C1 segment of cervical spinal cord (tissue), 14 donors: Measurements from ENCODE around the gene MYPOP.
"Not testable (repeated sequence)": the region's sequence is repeated elsewhere in the genome, so short reads cannot be mapped to it uniquely, and the experiment has no call there.

Experiments used
- DNase-seq, 14 donors: peaks; one replicate each; lab custom pipeline; 2025; lab: John Stamatoyannopoulos, UW

MYPOP gene

GRCh38 chr19:45883881-45884681 is 18.3 kb downstream of the MYPOP start:
- DNase-seq, result no peak

GRCh38 chr19:45883586-45883880 is 18.9 kb downstream of the MYPOP start:
- DNase-seq, result no peak

- DNase-seq, result peak in 10 of 14 donors; percentile 3 to 51 (median 20)
Observed at GRCh38 chr19:45882652-45883585, 19.5 kb downstream of the MYPOP start.

- no peak for DNase-seq
Observed at GRCh38 chr19:45881909-45882528, 20.4 kb downstream of the MYPOP start.

GRCh38 chr19:45881082-45881908 is 21.1 kb downstream of the MYPOP start:
- DNase-seq, result no peak

GRCh38 chr19:45879971-45880370 is 22.4 kb downstream of the MYPOP start:
- no peak for DNase-seq

- no peak for DNase-seq
Observed at GRCh38 chr19:45879055-45879454, 23.4 kb downstream of the MYPOP start.

GRCh38 chr19:45878043-45878794 is 24.2 kb downstream of the MYPOP start:
- DNase-seq, result no peak

GRCh38 chr19:45876411-45877197 is 25.8 kb downstream of the MYPOP start:
- no peak for DNase-seq

GRCh38 chr19:45876161-45876410 is 26.3 kb downstream of the MYPOP start:
- DNase-seq, result no peak

GRCh38 chr19:45874620-45874966 is 27.8 kb downstream of the MYPOP start:
- no peak for DNase-seq

GRCh38 chr19:45873219-45873772 is 29.1 kb downstream of the MYPOP start:
- DNase-seq, result no peak

GRCh38 chr19:45872095-45872919 is 30.1 kb downstream of the MYPOP start:
- no peak for DNase-seq

- DNase-seq, result no peak
Observed at GRCh38 chr19:45870798-45871197, 31.6 kb downstream of the MYPOP start.

GRCh38 chr19:45867241-45867640 is 35.2 kb downstream of the MYPOP start:
- DNase-seq, result not testable (repeated sequence)

GRCh38 chr19:45866400-45867176 is 35.8 kb downstream of the MYPOP start:
- no peak for DNase-seq

GRCh38 chr19:45865269-45865948 is 37.0 kb downstream of the MYPOP start:
- DNase-seq, result no peak

GRCh38 chr19:45864629-45865082 is 37.8 kb downstream of the MYPOP start:
- DNase-seq, result no peak
